HCT116 (cell line): ENCODE measurements around the gene SNRNP70.

Source experiments
- CTCF ChIP-seq, 3 experiments: fragments of 200-600 bp in 1 of 3; sonication (generic) in 1 of 3; IDR thresholded peaks in 2 of 3; conservative IDR thresholded peaks in 1 of 3; 2 replicates each; pipeline ENCODE4 v1.5.1; 2012 to 2017; ENCODE audit warnings: low read depth in 2 of 3, low read length in 2 of 3, antibody characterized with exemption in 1 of 3, borderline replicate concordance in 1 of 3, control low read depth in 1 of 3, mild to moderate bottlenecking in 1 of 3, mixed read lengths in 1 of 3, mixed run types in 1 of 3, moderate library complexity in 1 of 3; ENCODE audit not compliant: insufficient read depth in 1 of 3
- ELF1 ChIP-seq: IDR thresholded peaks from 2 replicates; pipeline ENCODE4 v1.6.1; 2012; ENCODE audit warnings: low read depth, borderline replicate concordance
- EZH2 ChIP-seq: fragments of 200-600 bp; sonication (generic); IDR thresholded peaks from 2 replicates; pipeline ENCODE4 v1.6.1; 2017; ENCODE audit warnings: antibody characterized with exemption, mixed run types
- JUND ChIP-seq: IDR thresholded peaks from 2 replicates; pipeline ENCODE4 v1.6.1; 2012
- POLR2A ChIP-seq: IDR thresholded peaks from 2 replicates; pipeline ENCODE4 v1.7.0; 2011; ENCODE audit warnings: borderline replicate concordance; ENCODE audit not compliant: insufficient read depth, insufficient read length; ENCODE audit errors: extremely low read depth
- REST ChIP-seq: IDR thresholded peaks from 2 replicates; pipeline ENCODE4 v1.6.1; 2012; ENCODE audit warnings: low read depth
- SRF ChIP-seq: IDR thresholded peaks from 2 replicates; pipeline ENCODE4 v1.6.1; 2012; ENCODE audit warnings: low read depth
- ZFX ChIP-seq: fragments of 450-650 bp; IDR thresholded peaks from 2 replicates; pipeline ENCODE4 v1.6.1; 2017
- ZNF274 ChIP-seq: fragments of 200-500 bp; sonication (Bioruptor generic); IDR thresholded peaks from 2 replicates; pipeline ENCODE4 v1.6.1; 2014; ENCODE audit warnings: mild to moderate bottlenecking, low read depth, low read length, inconsistent platforms

- TF ChIP-seq CTCF (IDR thresholded peaks at IDR 0.05 in 2 of 3, conservative IDR thresholded peaks at IDR 0.05 in 1 of 3; ENCODE audit: borderline replicate concordance in 1 of 3, insufficient read depth in 1 of 3, low read depth in 2 of 3, low read length in 2 of 3), result no peak
- TF ChIP-seq EZH2, result no peak
- TF ChIP-seq ZNF274, result no peak
- TF ChIP-seq POLR2A, result no peak
- no peak for TF ChIP-seq SRF
- TF ChIP-seq ZFX, result no peak
- no peak for TF ChIP-seq REST
- no peak for TF ChIP-seq ELF1
- no peak for TF ChIP-seq JUND
Observed at GRCh38 chr19:49102303-49102702, 17.1 kb downstream of the SNRNP70 start.
